Activated B cell treated with CpG ODN at 0.5 μM for 24 hours (primary cell): Measurements from ENCODE around the gene COX7A2L. TPM values are rescaled to one million over a fixed set of nuclear protein-coding genes. Genes with fewer than 3 reads are reported as not detected.

ENCODE experiments used
- ATAC-seq: fragments of 200-7000 bp; cut with Tn5 transposase; one replicate; pipeline ENCODE4 v1.10.0; 2021; ENCODE audit warnings: low read depth, mild to moderate bottlenecking, moderate library complexity
- CTCF ChIA-PET: fragments of 350-600 bp; sonication (Branson Sonifier 250); formaldehyde crosslinking; loops from one replicate; lab custom pipeline; 2021; ENCODE audit warnings: antibody characterized with exemption; lab: Charles Lee
- POLR2A ChIA-PET: fragments of 350-600 bp; sonication (Branson Sonifier 250); formaldehyde crosslinking; loops from one replicate; lab custom pipeline; 2021; ENCODE audit warnings: antibody characterized with exemption; lab: Charles Lee
- DNase-seq: peaks from one replicate; pipeline ENCODE4 v3.0.0; 2022
- H3K27ac Mint-ChIP-seq: one replicate; pipeline ENCODE4 v1.8.0; 2020; ENCODE audit warnings: mixed read lengths
- H3K27me3 Mint-ChIP-seq: one replicate; pipeline ENCODE4 v1.8.0; 2021; ENCODE audit warnings: mixed read lengths
- H3K36me3 Mint-ChIP-seq: one replicate; pipeline ENCODE4 v1.8.0; 2021; ENCODE audit warnings: low read depth, mixed read lengths
- H3K4me1 Mint-ChIP-seq: one replicate; pipeline ENCODE4 v1.8.0; 2021; ENCODE audit warnings: mixed read lengths
- H3K4me3 Mint-ChIP-seq: one replicate; pipeline ENCODE4 v1.8.0; 2020; ENCODE audit warnings: mild to moderate bottlenecking, mixed read lengths
- H3K9me3 Mint-ChIP-seq: one replicate; pipeline ENCODE4 v1.8.0; 2020; ENCODE audit warnings: mixed read lengths
- CTCF ChIP-seq: fragments of 200-600 bp; IDR thresholded peaks from one replicate; pipeline ENCODE4 v1.8.0; 2022; ENCODE audit warnings: antibody characterized with exemption, mild to moderate bottlenecking
- intact Hi-C: fragments of 100-400 bp; cut with micrococcal nuclease; formaldehyde crosslinking; loops from one replicate; pipeline ENCODE4 v1.15.1; 2024
- total RNA-seq: library from RNA; stranded (reverse); gene quantifications from 2 replicates; pipeline ENCODE4 v1.2.3, GENCODE V29; 2022

Gene COX7A2L
- total RNA-seq, 1 donor from 2014 or later = 84.2 TPM

GRCh38 chr2:42324244-42324643 lies 36.8 kb downstream of the COX7A2L start:
- ChIA-PET CTCF (no interaction called here), POLR2A (interaction anchor here (0.6 kb wide), 1 partner anchor 27 kb away, joined by 3 read pairs; no protein-coding TSS in a partner anchor)
- TF ChIP-seq CTCF = no peak
- intact Hi-C loops = no loop called here
- Mint-ChIP-seq H3K36me3 (peaks cover 68% of the 10 kb centered on the region), H3K4me3 (no peak overlapping the region), H3K4me1 (no peaks in the 10 kb centered on the region), H3K27ac (no peak overlapping the region), H3K9me3 (no peaks in the 10 kb centered on the region), H3K27me3 (no peaks in the 10 kb centered on the region)
- DNase-seq (no peak), ATAC-seq (no peak)

DNA sequence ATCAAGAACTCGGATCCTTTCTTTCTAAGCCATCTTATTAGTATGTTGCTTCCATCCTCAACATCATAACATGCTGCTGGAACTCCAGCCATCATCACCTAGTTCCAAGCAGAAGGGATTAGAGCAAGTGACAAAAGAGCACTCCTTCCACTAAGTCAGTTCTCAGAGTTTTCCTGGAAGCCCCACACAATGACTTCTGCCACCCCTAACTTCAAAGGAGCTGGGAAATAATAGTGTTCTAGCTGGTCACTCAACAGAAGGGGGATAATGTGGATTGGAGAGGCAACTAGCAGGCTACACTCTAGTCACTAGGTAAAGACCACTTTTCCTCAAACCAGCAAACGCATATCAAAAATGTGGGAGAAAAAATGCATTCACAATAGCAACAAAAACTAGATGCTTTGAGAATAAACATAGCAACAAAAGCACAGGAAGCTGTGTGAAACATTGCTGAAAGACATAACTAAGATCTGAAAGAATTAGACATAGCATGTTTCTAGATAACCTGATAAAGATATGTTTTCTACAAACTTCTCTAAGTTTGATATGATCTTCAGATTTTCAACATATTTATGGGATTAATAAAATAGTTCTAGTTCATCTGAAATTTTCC lies 39.5 kb downstream of the COX7A2L start:
- Mint-ChIP-seq H3K27ac (no peak overlapping the region), H3K36me3 (peaks cover 71% of the 10 kb centered on the region), H3K9me3 (no peaks in the 10 kb centered on the region), H3K4me3 (no peak overlapping the region), H3K27me3 (no peaks in the 10 kb centered on the region), H3K4me1 (no peaks in the 10 kb centered on the region)
- intact Hi-C loops = no loop called here
- POLR2A ChIA-PET = no interaction called here
- no peak for DNase-seq
- TF ChIP-seq CTCF = no peak
- ATAC-seq = no peak
- CTCF ChIA-PET = no interaction called here

GRCh38 chr2:42319265-42319664 lies 41.8 kb downstream of the COX7A2L start:
- no peaks in the 10 kb centered on the region for H3K9me3 Mint-ChIP-seq
- H3K36me3 Mint-ChIP-seq = peaks cover 77% of the 10 kb centered on the region
- ChIA-PET POLR2A (no interaction called here), CTCF (no interaction called here)
- no peak overlapping the region for H3K27ac Mint-ChIP-seq
- ATAC-seq = no peak
- intact Hi-C loops = loop anchor here (5.0 kb wide), 1 partner anchor 37 kb away; no protein-coding TSS in a partner anchor
- TF ChIP-seq CTCF = no peak
- H3K4me3 Mint-ChIP-seq = no peak overlapping the region
- H3K27me3 Mint-ChIP-seq = no peaks in the 10 kb centered on the region
- DNase-seq = no peak
- H3K4me1 Mint-ChIP-seq = no peaks in the 10 kb centered on the region

DNA sequence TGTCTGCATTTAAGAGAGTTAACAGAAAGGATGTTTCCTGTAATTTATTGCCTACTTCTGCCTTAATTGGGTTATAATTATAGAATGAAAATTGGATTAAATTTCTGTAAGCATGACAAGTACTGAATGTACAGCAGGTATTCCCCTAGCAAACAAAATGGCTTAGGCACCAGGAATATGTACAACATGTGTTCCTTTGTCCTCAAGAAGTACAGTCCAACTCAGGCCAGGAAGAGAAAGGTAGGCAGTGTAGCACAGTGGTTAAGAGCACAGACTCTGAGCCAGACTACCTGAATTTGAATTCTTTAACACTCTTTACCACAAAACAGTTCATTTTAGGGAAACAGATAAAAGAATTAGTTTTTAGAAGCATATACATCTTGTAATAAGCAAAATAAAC lies 43.1 kb downstream of the COX7A2L start:
- Mint-ChIP-seq H3K9me3 (no peaks in the 10 kb centered on the region), H3K27ac (no peak overlapping the region), H3K36me3 (peaks cover 73% of the 10 kb centered on the region), H3K27me3 (no peaks in the 10 kb centered on the region), H3K4me3 (no peak overlapping the region), H3K4me1 (no peaks in the 10 kb centered on the region)
- ChIA-PET CTCF (no interaction called here), POLR2A (no interaction called here)
- DNase-seq (no peak), ATAC-seq (no peak)
- TF ChIP-seq CTCF = no peak
- intact Hi-C loops = loop anchor here (5.0 kb wide), 1 partner anchor 36 kb away; no protein-coding TSS in a partner anchor

DNA sequence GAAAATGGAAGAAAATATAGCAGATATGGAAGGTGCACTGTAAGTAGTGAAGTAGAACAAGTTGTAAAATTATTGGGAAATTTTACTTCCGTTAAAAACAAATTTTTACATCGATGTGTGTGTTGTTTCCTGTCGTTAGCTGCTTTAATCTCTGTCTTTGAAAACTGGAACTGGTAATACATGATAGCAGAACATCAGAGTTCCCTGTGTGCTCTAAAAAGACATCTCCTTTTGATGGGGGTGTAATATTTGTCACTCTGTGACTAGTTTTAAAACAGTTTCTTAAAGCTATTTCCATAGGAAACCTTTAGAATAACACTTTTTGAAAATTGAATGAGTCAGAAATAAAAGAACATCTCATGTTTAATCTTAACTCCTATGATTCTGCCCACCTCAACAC lies 43.5 kb downstream of the COX7A2L start:
- Mint-ChIP-seq H3K27me3 (no peaks in the 10 kb centered on the region), H3K4me3 (no peak overlapping the region), H3K27ac (no peak overlapping the region), H3K36me3 (peaks cover 69% of the 10 kb centered on the region), H3K4me1 (no peaks in the 10 kb centered on the region), H3K9me3 (no peaks in the 10 kb centered on the region)
- intact Hi-C loops = loop anchor here (5.0 kb wide), 1 partner anchor 35 kb away; no protein-coding TSS in a partner anchor
- no peak for TF ChIP-seq CTCF
- CTCF ChIA-PET = no interaction called here
- ATAC-seq (no peak), DNase-seq (no peak)
- POLR2A ChIA-PET = no interaction called here
